ENCODE results near the gene EIF2A. TPM values are rescaled to one million over a fixed set of nuclear protein-coding genes. Genes with fewer than 3 reads are reported as not detected.

Gene EIF2A
- total RNA-seq, 2 experiments from 2014 or later = 85.6 to 105 TPM

GRCh38 chr3:150612494-150612893 is 65.9 kb downstream of the EIF2A start:
- POLR2A ChIA-PET = interaction anchor here (0.5 to 1.1 kb wide), 5 partner anchors 8 to 92 kb away, joined by 3 to 6 read pairs (median 3); partner anchors contain the start of gene ERICH6
- H2AFZ ChIP-seq (ENCODE audit: low read length) = no peak overlapping the region
- intact Hi-C loops (cut with micrococcal nuclease; ENCODE audit: unreplicated experiment) = no loop called here
- no TSS peak for BruUV-seq (replicated peaks)
- H3K4me2 ChIP-seq (ENCODE audit: low read length) = no peak overlapping the region
- CTCF ChIA-PET (ENCODE audit: unreplicated experiment) = no interaction called here
- H3K4me3 ChIP-seq (ENCODE audit: low read depth, low read length, poor library complexity, severe bottlenecking) = no peak overlapping the region
- H3K79me2 ChIP-seq (ENCODE audit: insufficient read depth, low read depth, low read length) = peaks cover 85% of the 10 kb centered on the region
- H4K20me1 ChIP-seq (ENCODE audit: insufficient read depth, low read length) = peaks cover 40% of the 10 kb centered on the region
- peaks cover 83% of the 10 kb centered on the region for H3K36me3 ChIP-seq (ENCODE audit: insufficient read depth, low read length)
- peaks cover 33% of the 10 kb centered on the region for H3K4me1 ChIP-seq (ENCODE audit: insufficient read depth, low read length, poor library complexity, severe bottlenecking)
- H3K27ac ChIP-seq (ENCODE audit: low read depth, low read length, poor library complexity, severe bottlenecking) = no peak overlapping the region
- peaks cover 24% of the 10 kb centered on the region for H3K9me3 ChIP-seq (ENCODE audit: low read length)
- no peak for TF ChIP-seq CTCF (conservative IDR thresholded peaks at IDR 0.05; ENCODE audit: low read length)
- no peak for TF ChIP-seq EZH2phosphoT487 (IDR thresholded peaks at IDR 0.05; ENCODE audit: borderline replicate concordance, low read depth, low read length)
- no peak for DNase-seq (ENCODE audit: low spot score)
- no peaks in the 10 kb centered on the region for H3K9me2 ChIP-seq (ENCODE audit: insufficient read depth, low read length)

GRCh38 chr3:150613034-150613433 is 66.4 kb downstream of the EIF2A start:
- BruUV-seq (replicated peaks) = no TSS peak
- H3K36me3 ChIP-seq (ENCODE audit: insufficient read depth, low read length) = peaks cover 83% of the 10 kb centered on the region
- H4K20me1 ChIP-seq (ENCODE audit: insufficient read depth, low read length) = peaks cover 40% of the 10 kb centered on the region
- H3K9me2 ChIP-seq (ENCODE audit: insufficient read depth, low read length) = no peaks in the 10 kb centered on the region
- no peak overlapping the region for H2AFZ ChIP-seq (ENCODE audit: low read length)
- no peak overlapping the region for H3K27ac ChIP-seq (ENCODE audit: low read depth, low read length, poor library complexity, severe bottlenecking)
- TF ChIP-seq CTCF (conservative IDR thresholded peaks at IDR 0.05; ENCODE audit: low read length) (no peak), EZH2phosphoT487 (IDR thresholded peaks at IDR 0.05; ENCODE audit: borderline replicate concordance, low read depth, low read length) (no peak)
- intact Hi-C loops (cut with micrococcal nuclease; ENCODE audit: unreplicated experiment) = no loop called here
- H3K9me3 ChIP-seq (ENCODE audit: low read length) = peaks cover 27% of the 10 kb centered on the region
- H3K4me1 ChIP-seq (ENCODE audit: insufficient read depth, low read length, poor library complexity, severe bottlenecking) = peaks cover 28% of the 10 kb centered on the region
- POLR2A ChIA-PET = interaction anchor here (0.5 to 1.0 kb wide), 4 partner anchors 12 to 91 kb away, joined by 3 to 6 read pairs (median 3); partner anchors contain the start of gene ERICH6
- H3K4me2 ChIP-seq (ENCODE audit: low read length) = no peak overlapping the region
- CTCF ChIA-PET (ENCODE audit: unreplicated experiment) = no interaction called here
- DNase-seq (ENCODE audit: low spot score) = no peak
- H3K79me2 ChIP-seq (ENCODE audit: insufficient read depth, low read depth, low read length) = peaks cover 85% of the 10 kb centered on the region
- no peak overlapping the region for H3K4me3 ChIP-seq (ENCODE audit: low read depth, low read length, poor library complexity, severe bottlenecking)

- no peaks in the 10 kb centered on the region for H3K9me2 ChIP-seq (ENCODE audit: insufficient read depth, low read length)
- H3K4me2 ChIP-seq (ENCODE audit: low read length) = no peak overlapping the region
- no peak for DNase-seq (ENCODE audit: low spot score)
- TF ChIP-seq CTCF (conservative IDR thresholded peaks at IDR 0.05; ENCODE audit: low read length) (no peak), EZH2phosphoT487 (IDR thresholded peaks at IDR 0.05; ENCODE audit: borderline replicate concordance, low read depth, low read length) (no peak)
- TSS peak; percentile 11 for BruUV-seq (replicated peaks)
- H3K9me3 ChIP-seq (ENCODE audit: low read length) = peaks cover 27% of the 10 kb centered on the region
- no peak overlapping the region for H3K27ac ChIP-seq (ENCODE audit: low read depth, low read length, poor library complexity, severe bottlenecking)
- ChIA-PET CTCF (ENCODE audit: unreplicated experiment) (no interaction called here), POLR2A (interaction anchor here (0.6 to 1.1 kb wide), 7 partner anchors 8 to 217 kb away, joined by 3 to 5 read pairs (median 3); partner anchors contain the start of gene SELENOT)
- H3K36me3 ChIP-seq (ENCODE audit: insufficient read depth, low read length) = peaks cover 83% of the 10 kb centered on the region
- peaks cover 19% of the 10 kb centered on the region for H3K4me1 ChIP-seq (ENCODE audit: insufficient read depth, low read length, poor library complexity, severe bottlenecking)
- peaks cover 35% of the 10 kb centered on the region for H4K20me1 ChIP-seq (ENCODE audit: insufficient read depth, low read length)
- intact Hi-C loops (cut with micrococcal nuclease; ENCODE audit: unreplicated experiment) = no loop called here
- peaks cover 85% of the 10 kb centered on the region for H3K79me2 ChIP-seq (ENCODE audit: insufficient read depth, low read depth, low read length)
- no peak overlapping the region for H3K4me3 ChIP-seq (ENCODE audit: low read depth, low read length, poor library complexity, severe bottlenecking)
- no peak overlapping the region for H2AFZ ChIP-seq (ENCODE audit: low read length)
Observed at GRCh38 chr3:150613709-150614480, 67.3 kb downstream of the EIF2A start.

Measured in OCI-LY7 (cell line).